Neural cell (in vitro differentiated cells): ENCODE data around the gene CCDC106.

Source experiments
- EP300 ChIP-seq: fragments of 450-650 bp; conservative IDR thresholded peaks from 2 replicates; pipeline ENCODE4 v1.6.1; 2014; ENCODE audit warnings: antibody characterized with exemption, mild to moderate bottlenecking, moderate library complexity; ENCODE audit not compliant: poor library complexity, severe bottlenecking
- EZH2 ChIP-seq: fragments of 200-600, 300-800 bp; shearing (Covaris generic), sonication (generic); IDR thresholded peaks from 2 replicates; pipeline ENCODE4 v1.6.1; 2014; ENCODE audit warnings: antibody characterized with exemption, low read length, borderline replicate concordance, mild to moderate bottlenecking; ENCODE audit not compliant: insufficient read depth, poor library complexity, severe bottlenecking
- POLR2AphosphoS5 ChIP-seq: IDR thresholded peaks from 2 replicates; pipeline ENCODE4 v1.6.1; 2012
- REST ChIP-seq: IDR thresholded peaks from 2 replicates; pipeline ENCODE4 v1.6.1; 2012; ENCODE audit warnings: borderline replicate concordance
- TAF1 ChIP-seq: IDR thresholded peaks from 2 replicates; pipeline ENCODE4 v1.6.1; 2012; ENCODE audit warnings: low read depth
- TF ChIP-seq, protein P1 (sequence below): fragments of 450-650 bp; IDR thresholded peaks from 2 replicates; pipeline ENCODE4 v1.5.1; 2014; ENCODE audit warnings: antibody characterized with exemption, mild to moderate bottlenecking, moderate library complexity; ENCODE audit not compliant: poor library complexity, severe bottlenecking

- TF ChIP-seq, protein P1, sequence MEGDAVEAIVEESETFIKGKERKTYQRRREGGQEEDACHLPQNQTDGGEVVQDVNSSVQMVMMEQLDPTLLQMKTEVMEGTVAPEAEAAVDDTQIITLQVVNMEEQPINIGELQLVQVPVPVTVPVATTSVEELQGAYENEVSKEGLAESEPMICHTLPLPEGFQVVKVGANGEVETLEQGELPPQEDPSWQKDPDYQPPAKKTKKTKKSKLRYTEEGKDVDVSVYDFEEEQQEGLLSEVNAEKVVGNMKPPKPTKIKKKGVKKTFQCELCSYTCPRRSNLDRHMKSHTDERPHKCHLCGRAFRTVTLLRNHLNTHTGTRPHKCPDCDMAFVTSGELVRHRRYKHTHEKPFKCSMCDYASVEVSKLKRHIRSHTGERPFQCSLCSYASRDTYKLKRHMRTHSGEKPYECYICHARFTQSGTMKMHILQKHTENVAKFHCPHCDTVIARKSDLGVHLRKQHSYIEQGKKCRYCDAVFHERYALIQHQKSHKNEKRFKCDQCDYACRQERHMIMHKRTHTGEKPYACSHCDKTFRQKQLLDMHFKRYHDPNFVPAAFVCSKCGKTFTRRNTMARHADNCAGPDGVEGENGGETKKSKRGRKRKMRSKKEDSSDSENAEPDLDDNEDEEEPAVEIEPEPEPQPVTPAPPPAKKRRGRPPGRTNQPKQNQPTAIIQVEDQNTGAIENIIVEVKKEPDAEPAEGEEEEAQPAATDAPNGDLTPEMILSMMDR: no peak
- TF ChIP-seq EZH2 (no peak), POLR2AphosphoS5 (no peak), REST (no peak), TAF1 (no peak), EP300 (no peak)
These were observed 46.2 kb downstream of the CCDC106 start for GRCh38 chr19:55694241-55694655.
